GM12891 (cell line): Measurements from ENCODE around the gene CLUH.

Source experiments
- PAX5 ChIP-seq: IDR thresholded peaks from 2 replicates; pipeline ENCODE4 v1.6.1; 2011; ENCODE audit warnings: low read length, moderate library complexity, mild to moderate bottlenecking; ENCODE audit not compliant: insufficient read depth, severe bottlenecking
- POLR2A ChIP-seq: IDR thresholded peaks from 2 replicates; pipeline ENCODE4 v1.6.1; 2011; ENCODE audit warnings: low read depth, low read length, control low read depth
- POLR2AphosphoS5 ChIP-seq: IDR thresholded peaks from 2 replicates; pipeline ENCODE4 v1.6.1; 2011; ENCODE audit warnings: low read depth, low read length, control low read depth
- SPI1 ChIP-seq: IDR thresholded peaks from 2 replicates; pipeline ENCODE4 v1.6.1; 2011; ENCODE audit warnings: low read depth, low read length, control low read depth
- TAF1 ChIP-seq: IDR thresholded peaks from 2 replicates; pipeline ENCODE4 v1.6.1; 2011; ENCODE audit warnings: low read depth, low read length, control low read depth

GRCh38 chr17:2713881-2714280 is 2.3 kb upstream of the CLUH start:
- TF ChIP-seq POLR2A (no peak), TAF1 (no peak), POLR2AphosphoS5 (no peak), PAX5 (no peak), SPI1 (no peak)
